Breast epithelium (tissue), 3 donors: Measurements from ENCODE around the gene HPCAL1.

Experiments used
- POLR2A ChIP-seq: fragments of 450-650 bp; IDR thresholded peaks from one replicate; pipeline ENCODE4 v1.6.1; 2016; ENCODE audit warnings: antibody characterized with exemption, mild to moderate bottlenecking, moderate library complexity
- TF ChIP-seq, protein P1 (sequence below), 3 donors: fragments of 450-650 bp; IDR thresholded peaks; one replicate each; pipeline ENCODE4 v1.5.1; 2016 to 2017; ENCODE audit warnings: antibody characterized with exemption in 3 of 3, mild to moderate bottlenecking in 3 of 3, moderate library complexity in 3 of 3

DNA sequence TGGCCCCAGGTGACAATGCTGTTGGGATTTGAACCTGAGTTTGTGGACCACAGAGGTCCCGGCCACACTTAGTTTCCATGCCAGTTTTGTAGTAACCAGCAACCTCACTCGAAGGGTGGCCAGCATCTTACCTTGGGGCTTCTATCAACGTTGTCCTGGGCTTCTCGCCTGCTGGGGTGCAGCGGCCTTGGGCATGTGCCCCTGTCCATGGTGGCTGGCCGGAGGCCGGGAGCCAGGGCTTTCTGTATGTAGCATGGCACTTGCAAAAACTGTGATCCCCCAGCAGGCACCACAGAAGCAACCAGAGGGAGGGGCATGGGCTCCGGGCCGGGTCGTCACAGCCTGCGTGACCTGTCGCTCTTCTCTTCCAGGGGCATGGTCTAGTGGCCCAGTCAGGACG lies 93.8 kb downstream of the HPCAL1 start:
- TF ChIP-seq, protein P1, sequence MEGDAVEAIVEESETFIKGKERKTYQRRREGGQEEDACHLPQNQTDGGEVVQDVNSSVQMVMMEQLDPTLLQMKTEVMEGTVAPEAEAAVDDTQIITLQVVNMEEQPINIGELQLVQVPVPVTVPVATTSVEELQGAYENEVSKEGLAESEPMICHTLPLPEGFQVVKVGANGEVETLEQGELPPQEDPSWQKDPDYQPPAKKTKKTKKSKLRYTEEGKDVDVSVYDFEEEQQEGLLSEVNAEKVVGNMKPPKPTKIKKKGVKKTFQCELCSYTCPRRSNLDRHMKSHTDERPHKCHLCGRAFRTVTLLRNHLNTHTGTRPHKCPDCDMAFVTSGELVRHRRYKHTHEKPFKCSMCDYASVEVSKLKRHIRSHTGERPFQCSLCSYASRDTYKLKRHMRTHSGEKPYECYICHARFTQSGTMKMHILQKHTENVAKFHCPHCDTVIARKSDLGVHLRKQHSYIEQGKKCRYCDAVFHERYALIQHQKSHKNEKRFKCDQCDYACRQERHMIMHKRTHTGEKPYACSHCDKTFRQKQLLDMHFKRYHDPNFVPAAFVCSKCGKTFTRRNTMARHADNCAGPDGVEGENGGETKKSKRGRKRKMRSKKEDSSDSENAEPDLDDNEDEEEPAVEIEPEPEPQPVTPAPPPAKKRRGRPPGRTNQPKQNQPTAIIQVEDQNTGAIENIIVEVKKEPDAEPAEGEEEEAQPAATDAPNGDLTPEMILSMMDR (IDR thresholded peaks at IDR 0.05), result no peak
- no peak for TF ChIP-seq POLR2A
